GM12878 (cell line): ENCODE measurements around the gene PRPF40B. TPM values are rescaled to one million over a fixed set of nuclear protein-coding genes. Genes with fewer than 3 reads are reported as not detected.
"Not testable (repeated sequence)": the region's sequence is repeated elsewhere in the genome, so short reads cannot be mapped to it uniquely, and the experiment has no call there.

Experiments
- ATAC-seq: fragments of 200-7000 bp; cut with Tn5 transposase; 3 replicates; pipeline ENCODE4 v1.9.1; 2020; ENCODE audit warnings: mild to moderate bottlenecking, moderate library complexity
- BruUV-seq: library from RNA; stranded (reverse); fragments of 400-500 nt; replicated peaks from 2 replicates; lab custom pipeline; 2021; lab: Mats Ljungman, UMichigan
- CTCF ChIA-PET: fragments of 300-600 bp; sonication (Branson Sonifier 250); formaldehyde crosslinking; extraction: SDS; loops from one replicate; lab custom pipeline; 2021; ENCODE audit warnings: inconsistent platforms; lab: Yijun Ruan, JAX
- POLR2A ChIA-PET: fragments of 350-600 bp; formaldehyde crosslinking; extraction: SDS; loops from one replicate; lab custom pipeline; 2021; ENCODE audit warnings: inconsistent platforms; lab: Charles Lee
- RAD21 ChIA-PET: fragments of 300-600 bp; sonication (Branson Sonifier 250); formaldehyde crosslinking; loops from one replicate; lab custom pipeline; 2023; ENCODE audit warnings: antibody characterized with exemption; ENCODE audit not compliant: unreplicated experiment; lab: Charles Lee
- SMC1A ChIA-PET: fragments of 300-600 bp; sonication (Branson Sonifier 250); formaldehyde crosslinking; loops from one replicate; lab custom pipeline; 2023; ENCODE audit not compliant: unreplicated experiment, uncharacterized antibody; lab: Charles Lee
- DNase-seq: peaks from one replicate; pipeline ENCODE4 v3.0.0-alpha.2; 2011; ENCODE audit warnings: low read depth, low spot score
- FAIRE-seq: peaks from 3 replicates; lab custom pipeline; 2011; peaks lifted over from hg19 to GRCh38; lab: Jason Lieb, UNC
- H2AFZ ChIP-seq: 2 replicates; pipeline ENCODE4 v1.6.0; 2011; ENCODE audit warnings: low read depth, low read length, control low read depth; ENCODE audit not compliant: control insufficient read depth
- H3K27ac ChIP-seq: 2 replicates; pipeline ENCODE4 v1.5.1; 2011; ENCODE audit warnings: control low read depth; ENCODE audit not compliant: control insufficient read depth, insufficient read depth
- H3K27me3 ChIP-seq, 2 experiments: replicated peaks in 1 of 2; 2 replicates each; pipeline versions ENCODE4 v1.6.0 to v1.6.1; 2011; ENCODE audit warnings: low read length in 1 of 2; ENCODE audit not compliant: control insufficient read depth in 2 of 2, insufficient read depth in 2 of 2
- H3K36me3 ChIP-seq, 2 experiments: 2 replicates each; pipeline ENCODE4 v1.5.1; 2011; ENCODE audit warnings: low read length in 1 of 2; ENCODE audit not compliant: control insufficient read depth in 2 of 2, insufficient read depth in 2 of 2
- H3K4me1 ChIP-seq: 2 replicates; pipeline ENCODE4 v1.6.1; 2011; ENCODE audit warnings: mild to moderate bottlenecking, low read length, moderate library complexity, mixed read lengths; ENCODE audit not compliant: control insufficient read depth, insufficient read depth
- H3K4me2 ChIP-seq: 2 replicates; pipeline ENCODE4 v1.6.0; 2011; ENCODE audit warnings: control low read depth; ENCODE audit not compliant: control insufficient read depth, insufficient read depth
- H3K4me3 ChIP-seq: fragments of 200-600 bp; sonication (generic); 2 replicates; pipeline ENCODE4 v1.5.1; 2016
- H3K79me2 ChIP-seq: 2 replicates; pipeline ENCODE4 v1.6.0; 2011; ENCODE audit warnings: low read length; ENCODE audit not compliant: control insufficient read depth, insufficient read depth
- H3K9ac ChIP-seq: 2 replicates; pipeline ENCODE4 v1.8.0; 2011; ENCODE audit warnings: low read length, control low read depth, mixed read lengths; ENCODE audit not compliant: control insufficient read depth, insufficient read depth
- H3K9me3 ChIP-seq: replicated peaks from 3 replicates; pipeline ENCODE4 v1.5.1; 2011; ENCODE audit warnings: mild to moderate bottlenecking, low read length; ENCODE audit not compliant: control insufficient read depth, insufficient read depth
- H4K20me1 ChIP-seq: 2 replicates; pipeline ENCODE4 v1.6.0; 2011; ENCODE audit not compliant: control insufficient read depth, insufficient read depth
- CBFB ChIP-seq: IDR thresholded peaks from 2 replicates; pipeline ENCODE4 v1.6.1; 2016; ENCODE audit warnings: antibody characterized with exemption, low read depth
- EED ChIP-seq: sonication (generic); IDR thresholded peaks from 2 replicates; pipeline ENCODE4 v1.6.1; 2016; ENCODE audit warnings: antibody characterized with exemption, low read depth
- POLR2AphosphoS2 ChIP-seq: IDR thresholded peaks from 2 replicates; pipeline ENCODE4 v1.6.1; 2011; ENCODE audit warnings: low read depth, mild to moderate bottlenecking, low read length, improper control_type of control experiment, moderate library complexity
- SIN3A ChIP-seq: IDR thresholded peaks from 2 replicates; pipeline ENCODE4 v1.6.1; 2012; ENCODE audit warnings: low read depth, low read length, improper control_type of control experiment
- SRF ChIP-seq, 2 experiments: IDR thresholded peaks; 2 replicates each; pipeline ENCODE4 v1.6.1; 2011; ENCODE audit warnings: low read depth in 2 of 2, low read length in 2 of 2, mild to moderate bottlenecking in 1 of 2, moderate library complexity in 1 of 2
- ZNF622 ChIP-seq: fragments of 450-650 bp; IDR thresholded peaks from 2 replicates; pipeline ENCODE4 v1.6.1; 2017; ENCODE audit warnings: mild to moderate bottlenecking, inconsistent platforms
- WGBS: methylation state at CpG from one replicate; pipeline ENCODE4 v1.1.6; 2016; ENCODE audit warnings: low lambda C conversion rate; ENCODE audit not compliant: insufficient replicate concordance, insufficient coverage; ENCODE audit errors: missing lambda C conversion rate; 5-methylcytosine and 5-hydroxymethylcytosine counted together
- in situ Hi-C: fragments of 300-500 bp; cut with MboI; formaldehyde crosslinking; loops from 9 replicates; pipeline ENCODE4 v1.14.3; 2018; ENCODE audit warnings: mixed read lengths
- intact Hi-C: fragments of 100-400 bp; cut with micrococcal nuclease; formaldehyde crosslinking; loops from one replicate; pipeline ENCODE4 v1.14.2; 2022; ENCODE audit not compliant: unreplicated experiment
- polyA plus RNA-seq, 11 experiments: library from polyadenylated mRNA; depleted of rRNA in 4 of 11; unstranded in 6 of 11; stranded (reverse) in 5 of 11; fragments of >200 nt; fragmentation: Nextera tagmentation in 4 of 11; fragmentation: Illumina TruSeq in 1 of 11; extraction: Ambion mirVana in 4 of 11; extraction: Trizol in 1 of 11; gene quantifications; 1 replicate in 1 of 11; 2 replicates in 10 of 11; pipeline versions ENCODE4 v1.2.1 to v1.2.3, GENCODE V29; 2011 to 2016; ENCODE audit warnings: inconsistent platforms in 2 of 11, missing spikeins in 2 of 11, low read depth in 1 of 11
- total RNA-seq, 4 experiments: library from RNA; depleted of rRNA in 3 of 4; stranded (reverse); fragments of >200 nt in 3 of 4; fragmentation: Illumina TruSeq in 1 of 4; extraction: Trizol in 1 of 4; gene quantifications; 2 replicates each; pipeline versions ENCODE4 v1.2.1 to v1.2.3, GENCODE V29; 2013 to 2021

Gene PRPF40B
- total and polyA plus RNA-seq, 10 of the 15 experiments (the other 5 are each of a cell fraction or from before 2014, with no cell fraction given): 0.31 to 17.9 (median 7.3) TPM

DNA sequence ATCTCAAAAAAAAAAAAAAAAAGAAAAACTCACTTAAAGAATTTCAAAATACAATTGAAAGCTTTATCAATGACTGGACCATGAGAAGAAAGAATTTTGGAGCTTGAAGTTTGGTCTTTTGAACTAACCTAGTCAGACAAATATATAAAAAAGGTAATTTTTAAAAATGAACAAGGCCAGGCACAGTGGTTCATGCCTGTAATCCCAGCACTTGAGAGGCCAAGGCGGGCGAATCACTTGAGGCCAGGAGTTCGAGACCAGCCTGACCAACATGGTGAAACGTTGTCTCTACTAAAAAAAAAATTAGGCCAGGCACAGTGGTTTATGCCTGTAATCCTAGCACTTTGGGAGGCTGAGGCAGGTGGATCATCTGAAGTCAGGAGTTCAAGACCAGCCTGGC is 12.6 kb upstream of the PRPF40B start:
- H3K4me3 ChIP-seq, POLR2A ChIA-PET, H3K79me2 ChIP-seq, FAIRE-seq, in situ Hi-C loops, H3K27ac ChIP-seq, H4K20me1 ChIP-seq, H3K4me1 ChIP-seq, H3K36me3 ChIP-seq, H3K27me3 ChIP-seq, H2AFZ ChIP-seq, DNase-seq, BruUV-seq, intact Hi-C loops, H3K4me2 ChIP-seq, ATAC-seq, H3K9ac ChIP-seq, H3K9me3 ChIP-seq: not testable (repeated sequence)
- ChIA-PET CTCF (interaction anchor here (0.8 to 1.4 kb wide), 2 partner anchors 250 to 252 kb away, joined by 3 read pairs; no protein-coding TSS in a partner anchor), SMC1A (interaction anchor here (0.7 to 0.9 kb wide), 2 partner anchors 8 to 19 kb away, joined by 3 read pairs; no protein-coding TSS in a partner anchor), RAD21 (interaction anchor here (0.7 kb wide), 1 partner anchor 73 kb away, joined by 4 read pairs; no protein-coding TSS in a partner anchor)
- 55% methylated on average over 4 of the region's 4 CpGs for WGBS

DNA sequence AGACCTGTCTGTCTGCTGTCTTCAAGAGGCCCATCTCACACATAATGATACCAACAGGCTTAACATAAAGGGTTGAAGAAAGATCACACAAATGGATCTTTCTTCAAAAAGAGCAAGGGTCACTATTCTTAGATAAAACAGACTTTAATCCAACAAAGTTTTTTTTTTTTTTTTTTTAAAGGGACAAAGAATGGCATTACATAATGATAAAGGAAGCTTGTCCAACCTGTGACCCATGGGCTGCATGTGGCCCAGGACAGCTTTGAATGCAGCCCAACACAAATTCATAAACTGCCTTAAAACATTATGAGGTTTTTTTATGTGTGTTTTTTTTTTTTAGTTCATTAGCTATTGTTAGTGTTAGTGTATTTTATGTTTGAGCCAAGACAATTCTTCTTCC is 11.2 kb upstream of the PRPF40B start:
- no peaks in the 10 kb centered on the region for H3K27me3 ChIP-seq
- no peaks in the 10 kb centered on the region; the same call in 2 of the 3 replicates for H3K9me3 ChIP-seq
- ChIA-PET SMC1A (interaction anchor here (0.6 to 1.1 kb wide), 4 partner anchors 8 to 255 kb away, joined by 3 read pairs; no protein-coding TSS in a partner anchor), POLR2A (interaction anchor here (0.7 kb wide), 3 partner anchors 45 to 358 kb away, joined by 3 to 5 read pairs (median 5); no protein-coding TSS in a partner anchor), CTCF (interaction anchor here (0.6 to 0.7 kb wide), 3 partner anchors 13 to 1533 kb away, joined by 3 read pairs; no protein-coding TSS in a partner anchor), RAD21 (no interaction called here)
- TF ChIP-seq EED: no peak
- no peak for TF ChIP-seq ZNF622
- TF ChIP-seq POLR2AphosphoS2: no peak
- TF ChIP-seq SIN3A: no peak
- no peak for TF ChIP-seq SRF (IDR thresholded peaks at IDR 0.05; ENCODE audit: low read depth in 2 of 2, low read length in 2 of 2)
- TF ChIP-seq CBFB: no peak
- H3K79me2 ChIP-seq: no peaks in the 10 kb centered on the region
- no peak overlapping the region for H3K27ac ChIP-seq
- FAIRE-seq (no peak), ATAC-seq (no peak), DNase-seq (no peak)
- in situ Hi-C loops: no loop called here
- H3K4me2 ChIP-seq: no peak overlapping the region
- intact Hi-C loops: no loop called here
- H2AFZ ChIP-seq: no peak overlapping the region
- no peak overlapping the region for H3K4me3 ChIP-seq
- H4K20me1 ChIP-seq: no peaks in the 10 kb centered on the region
- no peak overlapping the region for H3K9ac ChIP-seq
- no peaks in the 10 kb centered on the region for H3K36me3 ChIP-seq
- no TSS peak for BruUV-seq
- no peaks in the 10 kb centered on the region for H3K4me1 ChIP-seq
